Gastroesophageal sphincter (tissue), 3 donors: ENCODE measurements around the gene PCDHGB3.

Experiments
- CTCF ChIP-seq, 4 experiments: fragments of 200-600 bp in 2 of 4; fragments of 450-650 bp in 2 of 4; sonication (generic) in 1 of 4; IDR thresholded peaks; one replicate each; pipeline ENCODE4 v1.5.1; 2017 to 2019; ENCODE audit warnings: antibody characterized with exemption in 4 of 4, mild to moderate bottlenecking in 2 of 4, moderate library complexity in 2 of 4
- POLR2AphosphoS5 ChIP-seq: sonication (generic); formaldehyde crosslinking; IDR thresholded peaks from one replicate; pipeline ENCODE4 v1.6.1; 2017; ENCODE audit warnings: antibody characterized with exemption

GRCh38 chr5:141356133-141356532 is 13.9 kb upstream of the PCDHGB3 start:
- TF ChIP-seq CTCF (IDR thresholded peaks at IDR 0.05) (no peak), POLR2AphosphoS5 (no peak)
